Measurements from ENCODE around the gene NRDE2.
"Not testable (repeated sequence)": the region's sequence is repeated elsewhere in the genome, so short reads cannot be mapped to it uniquely, and the experiment has no call there.

DNA sequence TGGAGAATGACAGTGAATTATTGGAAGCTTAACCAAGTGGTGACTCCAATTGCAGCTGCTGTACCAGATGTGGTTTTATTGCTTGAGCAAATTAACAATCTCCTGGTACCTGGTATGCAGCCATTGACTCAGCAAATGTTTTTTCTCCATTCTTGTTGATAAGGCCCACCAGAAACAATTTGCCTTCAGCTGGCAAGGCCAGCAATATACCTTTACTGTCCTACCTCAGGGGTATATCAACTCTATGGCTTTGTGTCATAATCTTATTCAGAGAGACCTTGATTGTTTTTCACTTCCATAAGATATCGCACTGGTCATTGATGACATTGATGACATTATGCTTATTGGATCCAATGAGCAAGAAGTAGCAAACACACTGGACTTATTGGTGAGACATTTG is 101.8 kb downstream of the NRDE2 start:
- TF ChIP-seq EZH2 (optimal IDR thresholded peaks at IDR 0.05; ENCODE audit: low read depth, low read length); EZH2phosphoT487 (IDR thresholded peaks at IDR 0.05; ENCODE audit: low read length): not testable (repeated sequence)
- TF ChIP-seq, protein P1, sequence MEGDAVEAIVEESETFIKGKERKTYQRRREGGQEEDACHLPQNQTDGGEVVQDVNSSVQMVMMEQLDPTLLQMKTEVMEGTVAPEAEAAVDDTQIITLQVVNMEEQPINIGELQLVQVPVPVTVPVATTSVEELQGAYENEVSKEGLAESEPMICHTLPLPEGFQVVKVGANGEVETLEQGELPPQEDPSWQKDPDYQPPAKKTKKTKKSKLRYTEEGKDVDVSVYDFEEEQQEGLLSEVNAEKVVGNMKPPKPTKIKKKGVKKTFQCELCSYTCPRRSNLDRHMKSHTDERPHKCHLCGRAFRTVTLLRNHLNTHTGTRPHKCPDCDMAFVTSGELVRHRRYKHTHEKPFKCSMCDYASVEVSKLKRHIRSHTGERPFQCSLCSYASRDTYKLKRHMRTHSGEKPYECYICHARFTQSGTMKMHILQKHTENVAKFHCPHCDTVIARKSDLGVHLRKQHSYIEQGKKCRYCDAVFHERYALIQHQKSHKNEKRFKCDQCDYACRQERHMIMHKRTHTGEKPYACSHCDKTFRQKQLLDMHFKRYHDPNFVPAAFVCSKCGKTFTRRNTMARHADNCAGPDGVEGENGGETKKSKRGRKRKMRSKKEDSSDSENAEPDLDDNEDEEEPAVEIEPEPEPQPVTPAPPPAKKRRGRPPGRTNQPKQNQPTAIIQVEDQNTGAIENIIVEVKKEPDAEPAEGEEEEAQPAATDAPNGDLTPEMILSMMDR (IDR thresholded peaks at IDR 0.05; ENCODE audit: low read length) = not testable (repeated sequence)

All from MM.1S (cell line).